ENCODE results near the gene NFIB.

NFIB gene

GRCh38 chr9:14096258-14096922 lies 217.6 kb downstream of the NFIB start:
- TF ChIP-seq, protein P1, sequence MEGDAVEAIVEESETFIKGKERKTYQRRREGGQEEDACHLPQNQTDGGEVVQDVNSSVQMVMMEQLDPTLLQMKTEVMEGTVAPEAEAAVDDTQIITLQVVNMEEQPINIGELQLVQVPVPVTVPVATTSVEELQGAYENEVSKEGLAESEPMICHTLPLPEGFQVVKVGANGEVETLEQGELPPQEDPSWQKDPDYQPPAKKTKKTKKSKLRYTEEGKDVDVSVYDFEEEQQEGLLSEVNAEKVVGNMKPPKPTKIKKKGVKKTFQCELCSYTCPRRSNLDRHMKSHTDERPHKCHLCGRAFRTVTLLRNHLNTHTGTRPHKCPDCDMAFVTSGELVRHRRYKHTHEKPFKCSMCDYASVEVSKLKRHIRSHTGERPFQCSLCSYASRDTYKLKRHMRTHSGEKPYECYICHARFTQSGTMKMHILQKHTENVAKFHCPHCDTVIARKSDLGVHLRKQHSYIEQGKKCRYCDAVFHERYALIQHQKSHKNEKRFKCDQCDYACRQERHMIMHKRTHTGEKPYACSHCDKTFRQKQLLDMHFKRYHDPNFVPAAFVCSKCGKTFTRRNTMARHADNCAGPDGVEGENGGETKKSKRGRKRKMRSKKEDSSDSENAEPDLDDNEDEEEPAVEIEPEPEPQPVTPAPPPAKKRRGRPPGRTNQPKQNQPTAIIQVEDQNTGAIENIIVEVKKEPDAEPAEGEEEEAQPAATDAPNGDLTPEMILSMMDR (IDR thresholded peaks at IDR 0.05; ENCODE audit: borderline replicate concordance, insufficient read depth, low read depth, low read length), result no peak
- no peak overlapping the region for H3K4me3 ChIP-seq (ENCODE audit: low read depth, low read length)

GRCh38 chr9:14095277-14095676 lies 218.7 kb downstream of the NFIB start:
- H3K4me3 ChIP-seq (ENCODE audit: low read depth, low read length), result no peak overlapping the region
- TF ChIP-seq, protein P1 (IDR thresholded peaks at IDR 0.05; ENCODE audit: borderline replicate concordance, insufficient read depth, low read depth, low read length), result no peak

DNA sequence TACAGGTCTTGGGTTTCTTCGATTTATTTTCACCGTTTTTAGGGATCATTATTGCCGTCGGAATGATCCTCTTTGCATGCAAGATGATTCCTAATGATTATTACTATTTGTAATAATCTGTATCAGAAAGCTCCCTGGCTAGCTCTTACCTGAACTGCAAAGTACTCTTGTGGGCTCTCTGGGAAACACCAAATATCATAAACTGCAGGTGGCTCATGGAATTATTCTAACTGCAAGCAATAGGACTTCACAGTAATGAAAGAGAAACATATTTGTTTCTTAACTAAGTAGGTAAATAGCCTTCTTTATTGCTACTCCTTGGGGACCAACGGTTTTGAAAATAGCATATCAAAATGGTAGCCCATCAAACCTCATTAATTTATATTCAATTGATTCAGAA lies 219.4 kb downstream of the NFIB start:
- no peak overlapping the region for H3K4me3 ChIP-seq (ENCODE audit: low read depth, low read length)
- TF ChIP-seq, protein P1 (IDR thresholded peaks at IDR 0.05; ENCODE audit: borderline replicate concordance, insufficient read depth, low read depth, low read length), result no peak

DNA sequence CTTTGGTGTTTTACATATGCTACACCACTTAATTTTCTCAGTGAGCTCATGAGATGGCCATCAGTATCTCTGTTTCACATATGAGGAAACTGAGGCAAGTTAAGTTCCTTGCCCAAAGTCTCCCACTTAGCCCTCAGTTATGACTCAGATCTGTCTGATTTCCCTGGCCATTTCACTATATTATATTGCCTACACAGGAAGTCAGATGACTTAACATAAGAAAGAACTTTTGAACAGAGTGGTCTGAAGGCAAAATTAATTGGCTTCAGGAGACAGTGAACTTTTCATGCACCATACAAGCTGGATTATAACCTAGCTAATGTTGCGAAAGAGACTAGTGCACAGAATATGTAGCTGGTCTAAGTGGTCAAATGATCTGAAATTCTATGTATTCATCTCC lies 221.6 kb downstream of the NFIB start:
- TF ChIP-seq, protein P1 (IDR thresholded peaks at IDR 0.05; ENCODE audit: borderline replicate concordance, insufficient read depth, low read depth, low read length), result no peak
- no peak overlapping the region for H3K4me3 ChIP-seq (ENCODE audit: low read depth, low read length)

GRCh38 chr9:14089051-14089803 lies 224.7 kb downstream of the NFIB start:
- H3K4me3 ChIP-seq (ENCODE audit: low read depth, low read length), result no peak overlapping the region
- TF ChIP-seq, protein P1 (IDR thresholded peaks at IDR 0.05; ENCODE audit: borderline replicate concordance, insufficient read depth, low read depth, low read length), result no peak

DNA sequence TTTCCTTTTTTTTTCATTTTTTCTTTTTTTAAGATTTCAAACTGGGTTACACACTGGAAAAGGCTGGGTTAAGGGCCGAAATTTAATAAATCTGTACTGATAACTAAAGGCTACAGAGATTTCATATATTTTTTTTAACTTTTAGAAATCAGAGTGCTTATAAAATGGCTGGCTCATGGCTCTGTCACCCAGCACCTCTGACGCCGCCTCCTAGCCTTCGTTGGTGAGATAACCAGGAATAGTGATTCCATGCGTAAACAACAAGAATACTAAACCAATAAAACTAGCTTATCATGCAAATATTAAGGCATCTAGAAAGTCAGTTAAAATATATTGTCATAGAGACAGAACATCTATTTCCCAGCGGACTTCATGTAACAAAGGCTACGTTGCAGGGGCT lies 226.4 kb downstream of the NFIB start:
- no peak overlapping the region for H3K4me3 ChIP-seq (ENCODE audit: low read depth, low read length)
- TF ChIP-seq, protein P1 (IDR thresholded peaks at IDR 0.05; ENCODE audit: borderline replicate concordance, insufficient read depth, low read depth, low read length), result no peak

DNA sequence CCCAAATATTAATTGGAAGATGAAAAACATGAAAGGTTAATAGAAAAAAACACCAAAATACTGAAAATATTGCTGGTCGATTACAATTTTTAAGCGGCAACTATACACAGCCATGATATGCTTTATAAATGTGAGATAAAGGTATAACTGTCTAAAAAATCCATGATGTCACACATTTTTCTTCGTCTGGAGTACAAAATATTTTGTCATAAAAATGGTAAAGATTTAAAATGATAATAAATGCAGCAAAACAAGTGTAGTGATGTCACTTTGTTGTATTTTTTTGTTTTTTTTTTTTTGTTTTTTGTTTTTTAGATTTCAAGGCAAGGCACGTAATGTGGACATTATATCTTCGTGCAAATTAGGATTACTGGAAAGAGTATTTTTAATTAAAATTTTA lies 227.4 kb downstream of the NFIB start:
- TF ChIP-seq, protein P1 (IDR thresholded peaks at IDR 0.05; ENCODE audit: borderline replicate concordance, insufficient read depth, low read depth, low read length), result no peak
- H3K4me3 ChIP-seq (ENCODE audit: low read depth, low read length), result no peak overlapping the region
